HG03460 (cell line): ENCODE measurements around the gene AGPAT2.

Experiments
- ATAC-seq: cut with Tn5 transposase; IDR thresholded peaks from one replicate; pipeline ENCODE4 v1.9.1; 2021; ENCODE audit not compliant: unreplicated experiment

The AGPAT2 gene

GRCh38 chr9:136664000-136664915, 23.0 kb downstream of the AGPAT2 start:
- no peak for ATAC-seq

GRCh38 chr9:136662656-136663581, 24.3 kb downstream of the AGPAT2 start, which contains the start of gene EGFL7:
Gene EGFL7 (plus strand): TSS chr9:136662916. CDS start chr9:136668283, 5,367 bp downstream.
- ATAC-seq = no peak

GRCh38 chr9:136662326-136662655, 25.0 kb downstream of the AGPAT2 start:
- ATAC-seq = no peak

GRCh38 chr9:136661641-136662325, 25.5 kb downstream of the AGPAT2 start:
- ATAC-seq = no peak

- ATAC-seq = no peak
These were observed 26.2 kb downstream of the AGPAT2 start for GRCh38 chr9:136660971-136661550.

DNA sequence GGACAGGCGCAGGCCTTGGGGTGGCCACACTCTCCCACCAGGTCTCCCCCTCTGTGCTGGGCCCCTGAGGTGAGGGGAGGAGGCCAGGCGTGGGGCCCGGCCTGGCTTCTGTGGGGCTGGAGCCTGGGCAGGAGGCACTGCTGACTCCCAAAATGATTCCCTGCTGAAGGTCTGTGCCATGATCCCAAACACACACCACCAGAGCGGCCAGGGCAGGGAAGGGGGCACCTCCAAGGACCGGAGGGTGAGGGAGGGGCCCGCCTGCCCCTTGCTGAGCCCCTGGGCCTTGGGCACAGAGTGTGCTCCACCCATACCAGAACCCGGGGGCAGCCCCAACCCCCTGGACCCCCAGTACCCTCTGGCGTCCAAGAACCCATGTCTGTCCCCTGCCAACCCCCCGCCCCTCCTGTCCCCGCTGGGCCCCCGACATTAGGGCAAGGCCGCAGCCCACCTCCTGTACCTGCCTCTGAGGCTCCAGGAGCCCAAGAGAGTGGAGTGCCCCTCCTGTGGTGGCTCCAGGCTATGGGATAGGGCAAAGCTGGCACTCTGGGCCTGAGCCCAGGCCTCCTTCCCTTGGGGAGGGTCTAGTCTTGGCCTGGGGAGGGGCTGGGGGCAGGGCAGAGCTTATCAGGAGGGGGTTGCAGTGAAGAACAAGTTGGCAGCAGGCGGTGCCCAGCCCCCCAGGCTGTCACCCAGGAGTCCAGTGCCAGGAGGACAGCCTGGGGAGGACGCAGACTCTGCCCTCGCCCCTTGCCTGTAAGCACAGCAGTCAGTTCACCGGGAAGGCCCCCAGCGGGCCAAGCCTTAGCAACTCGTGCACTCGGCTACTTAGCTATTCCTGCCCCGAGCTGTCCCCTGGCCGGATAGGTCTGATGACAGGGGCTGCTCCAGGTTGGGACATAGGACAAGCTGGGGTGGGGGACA, 27.1 kb downstream of the AGPAT2 start:
- ATAC-seq = no peak

GRCh38 chr9:136658849-136659535, 28.3 kb downstream of the AGPAT2 start:
- ATAC-seq = no peak

DNA sequence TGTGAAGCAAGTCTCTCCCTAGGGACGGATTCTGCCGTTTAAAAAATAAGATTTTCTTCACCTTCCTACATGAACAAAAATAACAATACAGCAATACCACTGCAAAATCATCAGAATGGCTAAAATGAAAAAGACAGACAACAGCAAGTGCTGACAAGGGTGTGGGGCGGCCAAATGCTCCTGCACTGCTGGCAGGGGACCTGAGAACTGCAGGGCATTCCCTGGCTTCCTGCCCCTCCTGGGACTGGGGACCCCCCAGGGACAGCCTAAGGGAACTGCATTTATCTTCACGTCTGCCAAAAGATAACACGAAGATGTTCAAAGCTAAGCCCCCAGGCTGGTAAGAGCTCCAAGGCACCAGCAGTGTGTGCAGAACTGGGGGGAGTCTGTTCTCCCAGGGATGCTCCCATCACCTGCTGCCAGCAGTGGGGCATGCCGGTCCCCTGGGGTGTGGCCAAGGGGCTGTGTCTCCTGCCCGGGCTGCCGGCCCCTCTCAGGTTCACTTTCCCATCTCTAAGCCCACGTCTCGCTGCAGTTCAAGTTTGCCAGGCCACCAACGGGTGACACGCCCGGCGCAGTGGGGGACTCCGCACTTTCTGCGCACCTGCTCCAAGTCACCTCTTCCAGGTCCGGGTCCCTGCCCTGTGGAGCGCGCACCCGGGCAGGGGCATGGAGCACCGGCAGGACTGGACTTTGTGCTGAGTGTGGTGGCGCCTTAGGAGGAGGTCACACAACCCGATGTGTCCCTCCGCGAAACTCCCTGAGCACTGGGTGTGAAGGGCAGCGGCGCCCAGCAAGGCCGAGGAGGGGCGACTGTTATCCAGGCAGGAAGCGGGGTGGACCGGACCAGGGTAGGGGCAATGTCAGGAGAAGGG, 29.0 kb downstream of the AGPAT2 start:
- no peak for ATAC-seq

GRCh38 chr9:136656795-136657611, 30.3 kb downstream of the AGPAT2 start:
- ATAC-seq = no peak

GRCh38 chr9:136656183-136656738, 31.0 kb downstream of the AGPAT2 start:
- ATAC-seq = no peak

DNA sequence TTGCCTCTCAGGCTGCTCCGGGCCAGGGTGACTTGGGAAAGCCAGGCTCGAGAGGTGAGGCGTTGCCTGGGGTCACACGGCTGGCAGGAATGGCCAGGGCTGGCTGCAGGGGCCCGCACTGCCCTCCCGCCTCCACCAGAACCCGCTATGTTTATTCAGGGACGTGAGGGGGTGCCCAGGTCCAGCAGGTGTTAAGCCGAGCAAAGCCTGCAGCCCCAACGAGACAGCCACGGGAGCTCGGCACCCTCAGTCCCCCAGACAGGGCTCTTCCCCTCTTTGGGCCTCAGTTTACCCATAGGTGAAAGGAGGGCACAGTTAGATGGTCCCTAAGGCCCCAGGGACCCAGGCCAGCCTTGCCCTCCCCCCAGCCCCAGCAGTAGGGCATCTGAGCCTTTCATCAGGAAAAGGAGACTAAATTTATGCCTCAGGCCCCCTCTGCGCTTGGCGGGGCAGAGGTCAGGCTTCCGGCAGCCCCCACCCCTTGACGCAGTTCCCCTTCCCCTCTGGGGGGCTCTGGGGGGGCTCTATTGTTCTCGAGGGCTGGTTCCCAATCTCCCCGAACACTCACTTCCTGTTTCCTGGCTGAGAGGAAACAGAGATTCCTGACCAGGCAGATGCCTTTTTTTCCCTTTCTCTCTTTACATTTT, 31.6 kb downstream of the AGPAT2 start:
- ATAC-seq = no peak

DNA sequence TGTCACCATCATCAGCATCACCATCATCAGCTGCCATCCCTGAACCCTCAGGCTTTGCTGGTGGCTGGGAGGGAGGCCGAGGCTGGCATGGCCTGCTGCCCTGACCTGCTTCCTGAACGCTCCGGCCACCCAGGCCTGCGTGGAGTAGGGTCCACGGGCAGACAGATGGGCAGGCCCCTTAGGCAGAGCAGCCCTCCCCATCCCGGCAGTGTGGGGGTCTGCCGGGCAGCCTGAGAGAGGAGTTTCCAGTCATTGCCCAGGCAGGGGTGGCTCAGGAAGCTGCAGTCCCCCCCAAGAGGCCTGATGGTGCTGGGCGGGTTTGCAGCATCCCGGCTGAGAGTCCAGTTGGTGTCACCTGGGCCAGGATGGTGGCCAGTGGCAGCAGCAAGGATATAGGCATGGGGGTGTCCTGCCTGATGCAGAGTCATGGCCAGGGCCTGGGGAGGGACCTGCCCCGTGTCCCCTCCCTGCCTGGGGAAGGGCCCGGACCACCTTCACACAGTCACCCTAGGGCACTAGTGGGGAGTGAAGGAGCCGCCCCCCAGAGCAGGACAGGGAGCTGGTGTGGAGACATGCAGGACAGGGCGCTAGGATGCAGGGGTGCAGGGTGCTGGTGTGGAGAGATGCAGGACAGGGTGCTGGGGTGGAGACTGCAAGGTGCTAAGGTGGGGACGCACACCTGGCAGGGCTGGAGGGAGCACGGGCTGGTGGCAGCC, 32.3 kb downstream of the AGPAT2 start:
- ATAC-seq = no peak

- no peak for ATAC-seq
These were observed 33.8 kb downstream of the AGPAT2 start for GRCh38 chr9:136653323-136654079.

GRCh38 chr9:136651860-136652259, 35.4 kb downstream of the AGPAT2 start:
- ATAC-seq = no peak

DNA sequence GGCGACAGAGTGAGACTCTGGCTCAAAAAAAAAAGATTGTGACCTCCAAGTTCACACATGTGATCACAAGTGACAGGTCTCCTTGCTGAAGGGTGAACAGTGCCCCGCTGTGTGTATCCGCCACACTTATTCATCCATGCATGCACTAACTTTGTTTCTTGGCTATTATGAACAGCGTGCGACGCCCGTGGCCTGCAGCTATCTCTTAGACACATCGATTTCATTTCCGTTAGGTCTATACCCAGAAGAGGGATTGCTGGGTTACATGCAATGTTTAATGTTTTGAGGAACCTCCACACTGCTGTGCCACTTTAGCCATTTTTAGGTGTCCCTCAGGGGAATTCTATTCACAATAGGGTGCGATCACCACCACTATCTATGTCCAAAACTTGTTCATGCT, 36.6 kb downstream of the AGPAT2 start:
- no peak for ATAC-seq
